HepG2 (cell line): ENCODE results near the gene LCORL. TPM values are rescaled to one million over a fixed set of nuclear protein-coding genes. Genes with fewer than 3 reads are reported as not detected.

Experiments used
- ATAC-seq: fragments of 200-7000 bp; cut with Tn5 transposase; 3 replicates; pipeline ENCODE4 v1.9.1; 2020; ENCODE audit warnings: mild to moderate bottlenecking, moderate library complexity
- BruUV-seq: library from RNA; stranded (reverse); fragments of 400-500 nt; replicated peaks from 2 replicates; lab custom pipeline; 2021; lab: Mats Ljungman, UMichigan
- CTCF ChIA-PET: fragments of 300-600 bp; formaldehyde crosslinking; extraction: SDS; loops from one replicate; lab custom pipeline; 2021; ENCODE audit warnings: low total read pairs, inconsistent platforms, low intra/inter-chr PET ratio; lab: Yijun Ruan, JAX
- POLR2A ChIA-PET: fragments of 350-600 bp; sonication (Branson Sonifier 250); formaldehyde crosslinking; loops from one replicate; lab custom pipeline; 2020; ENCODE audit warnings: antibody characterized with exemption, inconsistent platforms; lab: Yijun Ruan, JAX
- DNase-seq: peaks from one replicate; pipeline ENCODE4 v3.0.0-alpha.2; 2015; ENCODE audit warnings: low spot score
- FAIRE-seq: peaks from 3 replicates; lab custom pipeline; 2011; peaks lifted over from hg19 to GRCh38; lab: Jason Lieb, UNC
- H2AFZ ChIP-seq: one replicate; pipeline ENCODE4 v1.6.1; 2011; ENCODE audit warnings: low read length, inconsistent platforms
- H3K27ac ChIP-seq: fragments of 300-600 bp; 3 replicates; pipeline ENCODE4 v1.8.0; 2011; ENCODE audit warnings: mixed run types, mild to moderate bottlenecking, mixed read lengths, low read length, inconsistent platforms; ENCODE audit not compliant: insufficient read depth; ENCODE audit errors: extremely low read length
- H3K27me3 ChIP-seq, 2 experiments: fragments of 200-600 bp in 1 of 2; 2 replicates in 1 of 2; 3 replicates in 1 of 2; pipeline versions ENCODE4 v1.6.0 to v1.8.0; 2011; ENCODE audit warnings: low read length in 2 of 2, mild to moderate bottlenecking in 2 of 2, moderate library complexity in 2 of 2, inconsistent platforms in 1 of 2; ENCODE audit not compliant: insufficient read depth in 2 of 2, control insufficient read depth in 1 of 2
- H3K36me3 ChIP-seq, 2 experiments: fragments of 200-600 bp in 1 of 2; replicated peaks in 1 of 2; 2 replicates in 1 of 2; 3 replicates in 1 of 2; pipeline versions ENCODE4 v1.5.1 to v1.8.0; 2011; ENCODE audit warnings: low read length in 2 of 2, inconsistent platforms in 1 of 2; ENCODE audit not compliant: insufficient read depth in 2 of 2, control insufficient read depth in 1 of 2
- H3K4me1 ChIP-seq: 2 replicates; pipeline ENCODE4 v1.5.1; 2012; ENCODE audit warnings: low read length, inconsistent platforms; ENCODE audit not compliant: insufficient read depth
- H3K4me2 ChIP-seq: 2 replicates; pipeline ENCODE4 v1.6.0; 2011; ENCODE audit warnings: low read depth, low read length, inconsistent platforms
- H3K4me3 ChIP-seq, 3 experiments: fragments of 200-600 bp in 1 of 3; sonication (generic), shearing (Covaris generic) in 1 of 3; replicated peaks in 1 of 3; 2 replicates each; pipeline ENCODE4 v1.5.1; 2011 to 2016; ENCODE audit warnings: low read length in 3 of 3, inconsistent platforms in 2 of 3, low read depth in 2 of 3, mild to moderate bottlenecking in 2 of 3, control low read depth in 1 of 3, mixed read lengths in 1 of 3; ENCODE audit not compliant: insufficient read depth in 1 of 3
- H3K79me2 ChIP-seq: one replicate; pipeline ENCODE4 v1.6.1; 2011; ENCODE audit warnings: low read length, inconsistent platforms; ENCODE audit not compliant: insufficient read depth
- H3K9ac ChIP-seq: 2 replicates; pipeline ENCODE4 v1.6.0; 2011; ENCODE audit warnings: mild to moderate bottlenecking, low read depth, low read length, inconsistent platforms; ENCODE audit not compliant: insufficient read depth
- H3K9me3 ChIP-seq: 2 replicates; pipeline ENCODE4 v1.5.1; 2012; ENCODE audit warnings: mild to moderate bottlenecking, low read length
- H4K20me1 ChIP-seq: 2 replicates; pipeline ENCODE4 v1.6.0; 2011; ENCODE audit warnings: inconsistent platforms, mild to moderate bottlenecking, low read length, moderate library complexity; ENCODE audit not compliant: insufficient read depth
- ATF2 ChIP-seq: sonication (generic); formaldehyde crosslinking; IDR thresholded peaks from 2 replicates; pipeline ENCODE4 v1.4.0; 2020; ENCODE audit warnings: missing genetic modification reagents
- EEA1 ChIP-seq: sonication (generic); formaldehyde crosslinking; IDR thresholded peaks from 2 replicates; pipeline ENCODE4 v1.5.1; 2020; ENCODE audit warnings: mild to moderate bottlenecking, missing genetic modification reagents, borderline replicate concordance
- ETS1 ChIP-seq: sonication (generic); formaldehyde crosslinking; IDR thresholded peaks from 2 replicates; pipeline ENCODE4 v1.4.0; 2020; ENCODE audit warnings: missing genetic modification reagents
- ETV5 ChIP-seq: IDR thresholded peaks from 2 replicates; pipeline ENCODE4 v1.6.1; 2018; ENCODE audit warnings: missing biosample characterization, missing genetic modification reagents, inconsistent platforms, borderline replicate concordance
- ZMAT3 ChIP-seq: sonication (generic); formaldehyde crosslinking; conservative IDR thresholded peaks from 2 replicates; pipeline ENCODE4 v1.7.0; 2021; ENCODE audit warnings: missing genetic modification reagents
- ZNF234 ChIP-seq: sonication (generic); formaldehyde crosslinking; conservative IDR thresholded peaks from 2 replicates; pipeline ENCODE4 v1.5.1; 2020; ENCODE audit warnings: mild to moderate bottlenecking, missing genetic modification reagents
- ZNF577 ChIP-seq: sonication (generic); formaldehyde crosslinking; IDR thresholded peaks from 2 replicates; pipeline ENCODE4 v1.4.0; 2020; ENCODE audit warnings: mild to moderate bottlenecking, low read depth, missing genetic modification reagents, borderline replicate concordance
- ZNF605 ChIP-seq: sonication (generic); formaldehyde crosslinking; IDR thresholded peaks from 2 replicates; pipeline ENCODE4 v1.8.0; 2022; ENCODE audit warnings: mild to moderate bottlenecking, missing genetic modification reagents
- in situ Hi-C: cut with HindIII; loops from 2 replicates; pipeline ENCODE4 v1.10.0; 2017; ENCODE audit warnings: low pct_unique_long_range_greater_than_20kb; ENCODE audit not compliant: extremely low pct_ligation_motif_present
- intact Hi-C: fragments of 100-400 bp; cut with micrococcal nuclease; formaldehyde crosslinking; loops from one replicate; pipeline ENCODE4 v1.10.0; 2022; ENCODE audit not compliant: unreplicated experiment
- polyA plus RNA-seq, 8 experiments: library from polyadenylated mRNA; depleted of rRNA in 3 of 8; stranded (reverse) in 7 of 8; unstranded in 1 of 8; fragments of >200 nt; fragmentation: Illumina TruSeq in 4 of 8; extraction: Trizol in 4 of 8; gene quantifications; 2 replicates each; pipeline versions ENCODE4 v1.2.1 to v1.2.3, GENCODE V29; 2011 to 2016; ENCODE audit warnings: low read depth in 4 of 8, missing spikeins in 1 of 8, mixed read lengths in 1 of 8; ENCODE audit not compliant: insufficient read depth in 1 of 8
- total RNA-seq, 5 experiments: library from RNA; depleted of rRNA; stranded (reverse); fragments of >200 nt; fragmentation: Illumina TruSeq; extraction: Trizol; gene quantifications; 2 replicates each; pipeline ENCODE4 v1.2.3, GENCODE V29; 2016; ENCODE audit warnings: low read depth in 1 of 5
- TF ChIP-seq, protein P1 (sequence below): sonication (generic); formaldehyde crosslinking; IDR thresholded peaks from 2 replicates; pipeline ENCODE4 v1.8.0; 2022; ENCODE audit warnings: missing genetic modification reagents, mild to moderate bottlenecking, borderline replicate concordance
- TF ChIP-seq, protein P2 (sequence below): sonication (generic); formaldehyde crosslinking; IDR thresholded peaks from 2 replicates; pipeline ENCODE4 v1.9.0; 2021; ENCODE audit warnings: missing genetic modification reagents, mild to moderate bottlenecking, borderline replicate concordance

The LCORL gene
- total and polyA plus RNA-seq, 2 of the 13 experiments (the other 11 are each of a cell fraction or from before 2014, with no cell fraction given): 5.3 to 14.5 TPM

DNA sequence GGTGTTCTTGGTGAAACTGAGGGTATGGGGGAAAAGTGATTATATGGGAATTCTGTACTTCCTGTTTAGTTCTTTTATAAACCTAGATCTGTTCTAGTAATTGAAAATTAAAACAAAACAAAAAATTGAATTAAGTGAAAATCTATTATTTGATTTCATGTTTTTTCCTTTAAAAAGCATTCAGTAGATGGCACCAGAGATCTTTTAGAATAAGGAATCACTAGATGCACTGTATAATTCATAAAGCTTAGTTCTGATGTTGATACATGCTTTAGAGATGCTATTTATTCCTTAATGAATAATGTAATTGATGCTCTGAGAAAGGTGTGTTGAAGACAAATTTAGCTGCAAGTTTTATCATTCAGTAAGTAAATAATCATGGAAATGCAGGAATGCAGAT is 87.3 kb downstream of the LCORL start:
- Histone ChIP-seq H3K27me3 (no peaks in the 10 kb centered on the region), H3K9ac (no peak overlapping the region), H3K27ac (no peak overlapping the region), H3K36me3 (no peaks in the 10 kb centered on the region; a peak in 1 of 5 replicates), H3K4me3 (no peak overlapping the region), H3K9me3 (peaks cover 21% of the 10 kb centered on the region), H4K20me1 (no peaks in the 10 kb centered on the region), H3K79me2 (no peaks in the 10 kb centered on the region), H3K4me2 (no peak overlapping the region), H2AFZ (no peak overlapping the region), H3K4me1 (no peaks in the 10 kb centered on the region)
- intact Hi-C loops (no loop called here), in situ Hi-C loops (no loop called here)
- no TSS peak for BruUV-seq
- ChIA-PET POLR2A (no interaction called here), CTCF (no interaction called here)
- FAIRE-seq (no peak), DNase-seq (no peak), ATAC-seq (no peak)
- no peak for TF ChIP-seq ATF2 (CRISPR knock-in tag)
- TF ChIP-seq ZMAT3: no peak
- TF ChIP-seq ZNF605 (CRISPR knock-in tag): no peak

- intact Hi-C loops: no loop called here
- Histone ChIP-seq H3K4me2 (no peak overlapping the region), H3K4me1 (no peaks in the 10 kb centered on the region), H3K9me3 (peaks cover 25% of the 10 kb centered on the region), H3K36me3 (peaks cover 0 to 4% of the 10 kb centered on the region in 2 experiments; a peak in 2 of 5 replicates), H3K27ac (no peak overlapping the region), H2AFZ (no peak overlapping the region), H3K9ac (no peak overlapping the region), H4K20me1 (no peaks in the 10 kb centered on the region), H3K27me3 (no peaks in the 10 kb centered on the region), H3K4me3 (no peak overlapping the region), H3K79me2 (no peaks in the 10 kb centered on the region)
- BruUV-seq: no TSS peak
- no peak for ATAC-seq
- ChIA-PET POLR2A (no interaction called here), CTCF (no interaction called here)
- no peak for FAIRE-seq
- in situ Hi-C loops: no loop called here
- no peak for DNase-seq
- TF ChIP-seq ZNF234 (no peak), ZNF577 (no peak), ETS1 (CRISPR knock-in tag) (no peak), ETV5 (CRISPR knock-in tag) (no peak), EEA1 (CRISPR knock-in tag) (no peak)
- TF ChIP-seq, protein P1, sequence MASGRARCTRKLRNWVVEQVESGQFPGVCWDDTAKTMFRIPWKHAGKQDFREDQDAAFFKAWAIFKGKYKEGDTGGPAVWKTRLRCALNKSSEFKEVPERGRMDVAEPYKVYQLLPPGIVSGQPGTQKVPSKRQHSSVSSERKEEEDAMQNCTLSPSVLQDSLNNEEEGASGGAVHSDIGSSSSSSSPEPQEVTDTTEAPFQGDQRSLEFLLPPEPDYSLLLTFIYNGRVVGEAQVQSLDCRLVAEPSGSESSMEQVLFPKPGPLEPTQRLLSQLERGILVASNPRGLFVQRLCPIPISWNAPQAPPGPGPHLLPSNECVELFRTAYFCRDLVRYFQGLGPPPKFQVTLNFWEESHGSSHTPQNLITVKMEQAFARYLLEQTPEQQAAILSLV (CRISPR knock-in tag): no peak
- TF ChIP-seq, protein P2, sequence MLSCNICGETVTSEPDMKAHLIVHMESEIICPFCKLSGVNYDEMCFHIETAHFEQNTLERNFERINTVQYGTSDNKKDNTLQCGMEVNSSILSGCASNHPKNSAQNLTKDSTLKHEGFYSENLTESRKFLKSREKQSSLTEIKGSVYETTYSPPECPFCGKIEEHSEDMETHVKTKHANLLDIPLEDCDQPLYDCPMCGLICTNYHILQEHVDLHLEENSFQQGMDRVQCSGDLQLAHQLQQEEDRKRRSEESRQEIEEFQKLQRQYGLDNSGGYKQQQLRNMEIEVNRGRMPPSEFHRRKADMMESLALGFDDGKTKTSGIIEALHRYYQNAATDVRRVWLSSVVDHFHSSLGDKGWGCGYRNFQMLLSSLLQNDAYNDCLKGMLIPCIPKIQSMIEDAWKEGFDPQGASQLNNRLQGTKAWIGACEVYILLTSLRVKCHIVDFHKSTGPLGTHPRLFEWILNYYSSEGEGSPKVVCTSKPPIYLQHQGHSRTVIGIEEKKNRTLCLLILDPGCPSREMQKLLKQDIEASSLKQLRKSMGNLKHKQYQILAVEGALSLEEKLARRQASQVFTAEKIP (CRISPR knock-in tag): no peak
These were observed 88.4 kb downstream of the LCORL start for GRCh38 chr4:17933126-17933525.
